ENCODE data around the gene RNU1-4. TPM values are rescaled to one million over a fixed set of nuclear protein-coding genes. Genes with fewer than 3 reads are reported as not detected.
"Not testable (repeated sequence)": the region's sequence is repeated elsewhere in the genome, so short reads cannot be mapped to it uniquely, and the experiment has no call there.

RNU1-4 gene
- total RNA-seq, 1 donor from 2014 or later, result 1,962 TPM

- peak; percentile 59 for DNase-seq
- Mint-ChIP-seq H3K4me3 (no peak overlapping the region), H3K27me3 (peaks cover 21% of the 10 kb centered on the region), H3K27ac (no peak overlapping the region), H3K4me1 (no peaks in the 10 kb centered on the region), H3K36me3 (ENCODE audit: low read depth) (no peaks in the 10 kb centered on the region), H3K9me3 (no peaks in the 10 kb centered on the region)
- intact Hi-C loops (cut with micrococcal nuclease), result no loop called here
Observed at GRCh38 chr1:16717336-16718098, 22.8 kb upstream of the RNU1-4 start.

DNA sequence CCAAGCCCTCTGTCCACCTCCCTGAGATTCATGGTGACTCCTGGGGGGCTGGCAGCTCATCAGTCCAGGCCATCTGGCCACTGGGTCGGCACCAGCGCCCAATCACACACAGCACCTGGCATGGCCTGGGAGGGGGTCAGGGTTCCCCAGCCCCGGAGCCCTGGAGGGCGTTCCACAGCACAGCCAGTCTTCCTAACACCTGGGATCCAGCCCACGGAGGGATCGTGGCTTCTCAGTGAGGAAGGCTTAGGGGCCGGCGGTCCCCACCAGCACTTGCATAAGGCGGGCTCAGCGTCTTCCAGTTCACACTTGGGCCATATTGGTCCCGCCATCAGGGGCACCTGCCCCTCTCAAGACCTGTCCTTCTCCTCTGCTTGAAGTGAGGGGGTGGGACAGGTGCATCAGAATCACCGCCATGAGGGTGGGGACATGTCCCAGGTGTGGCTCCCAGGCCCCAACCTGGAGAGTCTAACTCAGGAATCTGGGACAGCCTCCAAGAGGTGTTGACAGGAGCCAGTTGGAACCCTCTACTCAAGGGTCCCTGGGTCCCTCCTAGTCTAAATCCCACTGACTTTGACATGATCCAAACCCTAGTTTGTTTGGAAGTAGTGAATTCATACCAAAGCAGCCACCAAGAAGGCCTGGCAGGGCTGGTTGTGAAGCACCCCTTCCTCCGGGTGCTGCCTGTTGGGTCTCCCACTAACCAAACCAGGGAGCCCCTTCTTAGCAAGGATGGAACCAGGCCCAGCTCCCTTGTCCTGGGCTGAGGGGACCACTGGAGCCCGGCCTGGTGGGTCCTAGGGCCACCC, 22.0 kb upstream of the RNU1-4 start:
- H3K9me3 Mint-ChIP-seq; H3K4me3 Mint-ChIP-seq; intact Hi-C loops (cut with micrococcal nuclease); H3K27ac Mint-ChIP-seq; H3K36me3 Mint-ChIP-seq (ENCODE audit: low read depth); H3K4me1 Mint-ChIP-seq: not testable (repeated sequence)
- peaks cover 20% of the 10 kb centered on the region for H3K27me3 Mint-ChIP-seq
- peak; percentile 60 for DNase-seq

GRCh38 chr1:16718908-16719533, 21.3 kb upstream of the RNU1-4 start:
- Mint-ChIP-seq H3K36me3 (ENCODE audit: low read depth) (no peaks in the 10 kb centered on the region), H3K4me3 (no peak overlapping the region), H3K27me3 (peaks cover 20% of the 10 kb centered on the region), H3K9me3 (no peaks in the 10 kb centered on the region), H3K4me1 (no peaks in the 10 kb centered on the region), H3K27ac (no peak overlapping the region)
- DNase-seq, result peak; percentile 57
- intact Hi-C loops (cut with micrococcal nuclease), result no loop called here

- peaks cover 20% of the 10 kb centered on the region for H3K27me3 Mint-ChIP-seq
- no peak overlapping the region for H3K27ac Mint-ChIP-seq
- no peaks in the 10 kb centered on the region for H3K9me3 Mint-ChIP-seq
- no peaks in the 10 kb centered on the region for H3K36me3 Mint-ChIP-seq (ENCODE audit: low read depth)
- H3K4me1 Mint-ChIP-seq, result no peaks in the 10 kb centered on the region
- no peak overlapping the region for H3K4me3 Mint-ChIP-seq
- intact Hi-C loops (cut with micrococcal nuclease), result no loop called here
- peak; percentile 56 for DNase-seq
Observed at GRCh38 chr1:16719571-16720350, 20.6 kb upstream of the RNU1-4 start.

DNA sequence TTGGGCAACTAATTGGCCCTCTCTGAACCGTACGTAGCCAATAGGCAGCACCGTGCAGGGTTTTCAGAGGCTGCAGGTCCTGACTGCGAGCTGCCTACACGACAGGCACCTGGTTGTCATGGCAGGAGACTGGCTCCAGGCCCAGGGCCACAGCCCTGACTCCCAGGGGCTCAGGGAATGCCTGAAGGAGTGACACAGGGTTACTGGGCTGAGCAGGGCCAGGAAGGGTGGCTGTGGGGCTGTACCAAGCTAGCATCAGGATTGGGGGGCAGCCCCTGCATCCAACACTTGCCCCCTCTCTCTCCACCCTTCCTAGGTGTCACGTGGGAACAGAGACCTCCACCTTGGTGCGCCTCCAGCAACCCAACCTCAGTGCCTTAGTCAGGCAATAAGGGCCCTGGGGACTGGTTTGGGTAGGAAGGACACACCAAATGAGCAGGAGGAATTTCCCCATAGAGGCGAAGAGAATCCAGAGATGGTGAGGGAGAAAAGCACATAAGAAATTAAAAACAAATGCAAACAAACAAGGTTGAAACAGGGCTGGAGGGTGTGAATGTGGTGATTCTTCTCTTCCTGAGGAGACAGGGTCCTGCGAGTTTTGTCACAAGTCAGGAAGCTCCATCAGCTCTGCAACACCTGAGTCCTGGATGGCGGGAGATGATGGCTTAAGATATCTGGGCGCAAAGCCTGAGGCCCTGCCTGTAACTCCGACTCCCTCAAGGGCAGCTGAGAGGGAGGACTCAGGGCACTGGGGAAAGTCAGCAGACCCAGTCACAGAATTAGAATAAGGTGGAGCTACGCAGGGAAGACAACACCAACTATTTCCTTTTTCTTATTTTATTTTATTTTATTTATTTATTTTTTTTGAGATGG, 19.7 kb upstream of the RNU1-4 start:
- peak; percentile 57 for DNase-seq
- no peak overlapping the region for H3K4me3 Mint-ChIP-seq
- no peaks in the 10 kb centered on the region for H3K9me3 Mint-ChIP-seq
- intact Hi-C loops (cut with micrococcal nuclease), result no loop called here
- H3K36me3 Mint-ChIP-seq (ENCODE audit: low read depth), result no peaks in the 10 kb centered on the region
- peaks cover 20% of the 10 kb centered on the region for H3K27me3 Mint-ChIP-seq
- H3K27ac Mint-ChIP-seq, result no peak overlapping the region
- no peaks in the 10 kb centered on the region for H3K4me1 Mint-ChIP-seq

GRCh38 chr1:16721871-16722641, 18.3 kb upstream of the RNU1-4 start:
- H3K27me3 Mint-ChIP-seq, result peaks cover 18% of the 10 kb centered on the region
- H3K9me3 Mint-ChIP-seq, result no peaks in the 10 kb centered on the region
- intact Hi-C loops (cut with micrococcal nuclease), result no loop called here
- H3K27ac Mint-ChIP-seq, result no peak overlapping the region
- H3K36me3 Mint-ChIP-seq (ENCODE audit: low read depth), result no peaks in the 10 kb centered on the region
- H3K4me3 Mint-ChIP-seq, result no peak overlapping the region
- DNase-seq, result peak; percentile 56
- no peaks in the 10 kb centered on the region for H3K4me1 Mint-ChIP-seq

DNA sequence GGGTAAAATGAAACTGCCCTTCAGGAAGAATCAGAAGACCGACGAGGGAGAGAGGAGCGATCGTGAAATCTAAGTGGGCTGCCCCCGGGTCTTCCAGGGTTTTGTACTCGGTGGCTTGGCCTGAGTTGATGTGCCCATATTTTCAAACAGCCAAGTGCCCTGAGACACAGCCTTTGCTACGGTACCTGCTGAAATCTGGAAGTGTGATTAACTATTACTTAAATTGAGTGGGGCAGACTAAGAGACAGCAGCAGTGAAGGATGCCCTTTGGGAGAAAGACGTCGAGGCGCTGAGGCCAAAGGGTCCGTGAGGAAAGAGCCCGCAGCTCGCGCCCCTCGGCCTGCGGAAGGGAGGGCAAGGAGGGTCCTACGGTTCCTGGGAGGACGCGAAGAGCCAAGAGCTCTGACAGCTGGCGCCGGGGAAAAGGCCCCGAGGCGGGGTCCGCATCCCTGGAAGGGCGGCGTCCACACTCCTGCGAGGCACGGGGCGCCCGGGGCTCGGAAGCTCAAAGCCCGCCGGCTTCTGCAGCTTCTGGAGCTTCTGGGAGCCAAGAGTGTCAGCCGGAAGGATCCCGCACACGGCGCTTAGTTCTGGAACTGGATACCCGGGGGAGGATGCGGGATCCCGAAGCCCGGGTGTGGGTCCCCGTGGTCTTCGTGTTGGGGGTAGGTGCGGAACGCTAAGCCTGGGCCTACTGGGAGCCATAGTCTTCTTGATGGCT, 15.4 kb upstream of the RNU1-4 start:
- Mint-ChIP-seq H3K4me3 (no peak overlapping the region), H3K4me1 (no peaks in the 10 kb centered on the region), H3K36me3 (ENCODE audit: low read depth) (no peaks in the 10 kb centered on the region), H3K27me3 (peaks cover 14% of the 10 kb centered on the region), H3K9me3 (no peaks in the 10 kb centered on the region), H3K27ac (no peak overlapping the region)
- intact Hi-C loops (cut with micrococcal nuclease), result no loop called here
- peak; percentile 59 for DNase-seq

DNA sequence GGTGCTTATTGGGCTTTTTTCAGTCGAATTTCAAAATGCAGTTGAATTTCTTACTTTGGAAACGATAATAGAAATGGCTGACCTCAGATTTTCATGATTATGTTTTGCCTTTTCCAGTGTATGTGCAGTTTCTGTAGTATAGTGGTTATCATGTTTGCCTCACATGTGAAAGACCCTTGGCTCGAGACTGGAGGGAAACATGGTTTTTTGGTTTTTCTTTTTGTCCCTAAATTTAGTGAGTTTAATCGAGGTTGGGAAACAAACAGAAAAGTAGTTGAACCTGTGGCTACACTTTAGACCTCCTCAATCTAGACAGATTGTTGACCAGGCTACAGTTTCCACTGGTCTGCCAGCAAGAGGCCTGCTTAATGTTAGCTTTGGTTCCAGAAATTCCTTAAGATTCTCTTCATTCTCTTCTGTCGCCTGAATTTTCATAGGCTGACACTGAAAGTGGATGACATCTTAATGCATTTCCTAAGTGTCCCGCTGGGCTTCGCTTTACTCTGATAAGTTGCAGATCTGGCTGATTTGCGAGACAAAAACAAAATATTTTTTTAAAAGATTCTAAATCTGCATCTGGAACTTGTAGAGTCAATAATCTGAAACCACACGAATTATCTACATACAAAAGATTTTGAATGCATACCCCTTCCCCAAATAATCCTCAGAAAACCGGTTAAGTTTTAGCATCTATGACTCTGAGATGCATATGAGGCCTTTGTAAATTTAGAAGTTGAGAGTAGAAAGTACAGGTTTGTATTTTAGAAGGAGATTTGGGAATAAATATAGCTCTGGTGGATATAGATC, 14.7 kb upstream of the RNU1-4 start:
- DNase-seq, result peak; percentile 55
- H3K27me3 Mint-ChIP-seq, result peaks cover 13% of the 10 kb centered on the region
- H3K4me3 Mint-ChIP-seq; intact Hi-C loops (cut with micrococcal nuclease); H3K9me3 Mint-ChIP-seq; H3K36me3 Mint-ChIP-seq (ENCODE audit: low read depth); H3K4me1 Mint-ChIP-seq; H3K27ac Mint-ChIP-seq: not testable (repeated sequence)

- H3K36me3 Mint-ChIP-seq (ENCODE audit: low read depth), result no peaks in the 10 kb centered on the region
- intact Hi-C loops (cut with micrococcal nuclease), result no loop called here
- no peaks in the 10 kb centered on the region for H3K27me3 Mint-ChIP-seq
- H3K4me1 Mint-ChIP-seq, result no peaks in the 10 kb centered on the region
- no peak overlapping the region for H3K4me3 Mint-ChIP-seq
- H3K9me3 Mint-ChIP-seq, result no peaks in the 10 kb centered on the region
- no peak overlapping the region for H3K27ac Mint-ChIP-seq
- DNase-seq, result peak; percentile 73
Observed at GRCh38 chr1:16727190-16728111, 12.9 kb upstream of the RNU1-4 start.

DNA sequence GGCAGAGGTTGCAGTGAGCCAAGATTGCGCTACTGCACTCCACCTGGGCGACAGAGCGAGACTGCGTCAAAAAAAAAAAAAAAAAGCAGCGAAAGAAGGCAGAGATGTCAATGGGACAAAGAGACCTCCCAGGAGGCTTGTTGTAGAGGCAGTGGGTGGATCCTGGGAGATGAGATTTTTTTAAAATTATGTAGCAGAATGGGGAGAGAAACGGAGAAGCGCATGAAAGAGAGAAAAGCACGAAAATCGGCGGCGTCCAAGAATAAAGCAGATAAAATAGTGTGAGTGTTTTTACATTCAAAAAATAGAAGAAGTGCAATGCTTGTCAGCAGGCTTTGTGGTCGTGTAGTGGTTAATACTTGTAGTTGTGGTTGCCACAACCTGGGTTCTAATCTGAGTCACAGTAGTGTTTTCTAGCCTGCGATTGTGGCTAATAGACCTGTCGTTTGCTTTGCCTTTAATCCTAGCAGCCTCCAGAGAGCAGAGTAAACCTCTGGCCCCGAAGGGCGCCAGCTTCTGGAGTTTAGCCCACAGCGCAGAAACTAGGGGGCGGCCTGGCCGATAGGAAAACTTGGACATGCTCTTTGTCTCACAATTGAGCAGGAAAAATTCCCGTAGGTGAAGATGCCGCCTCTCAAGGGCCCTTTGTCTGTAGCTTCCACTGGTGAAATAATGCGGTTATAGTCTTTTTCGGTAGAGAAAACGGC, 11.9 kb upstream of the RNU1-4 start:
- not testable (repeated sequence) for H3K9me3 Mint-ChIP-seq

More for the DNA sequence above, 11.9 kb upstream of the RNU1-4 start:
- H3K27me3 Mint-ChIP-seq; H3K4me3 Mint-ChIP-seq; intact Hi-C loops (cut with micrococcal nuclease); H3K36me3 Mint-ChIP-seq (ENCODE audit: low read depth); H3K27ac Mint-ChIP-seq; H3K4me1 Mint-ChIP-seq: not testable (repeated sequence)
- DNase-seq, result peak; percentile 53

Measured in activated CD4-positive, alpha-beta T cell treated with anti-CD3 and anti-CD28 coated beads, Interleukin-2, amount 10 ng/mL, durations not matched to agents 24 days and 14 days (primary cell).